Activated naive CD8-positive, alpha-beta T cell treated with anti-CD3 and anti-CD28 coated beads, Interleukin-2, amount 50 U/mL, for 16 hours (primary cell): Measurements from ENCODE around the gene DNAJC22.
"Not testable (repeated sequence)": the region's sequence is repeated elsewhere in the genome, so short reads cannot be mapped to it uniquely, and the experiment has no call there.

Source experiments
- DNase-seq: peaks from one replicate; pipeline ENCODE4 v3.0.0-alpha.2; 2020; ENCODE audit warnings: low read depth, low spot score

The DNAJC22 gene

GRCh38 chr12:49370539-49370938, 23.9 kb downstream of the DNAJC22 start:
- DNase-seq = no peak

DNA sequence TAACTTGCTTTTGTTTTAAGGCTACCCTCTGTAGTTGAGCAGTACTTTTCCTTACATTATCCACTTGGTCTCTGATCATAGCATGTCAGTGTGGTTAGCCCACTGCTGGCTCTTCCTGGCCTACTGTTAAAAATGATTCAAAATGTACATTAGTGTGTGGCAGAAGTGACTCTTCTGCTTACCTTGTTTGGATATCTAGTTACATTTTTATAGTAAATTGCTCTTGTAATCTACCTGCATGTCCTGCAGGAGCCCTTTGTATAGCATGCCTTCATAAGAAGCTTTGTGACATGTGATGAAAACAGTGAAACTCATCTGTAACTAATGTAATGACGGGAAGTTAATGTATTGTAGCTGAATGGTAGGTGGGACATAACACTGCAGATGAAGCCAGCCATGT, 28.7 kb downstream of the DNAJC22 start:
- DNase-seq = no peak

GRCh38 chr12:49377386-49377785, 30.7 kb downstream of the DNAJC22 start:
- no peak for DNase-seq

- not testable (repeated sequence) for DNase-seq
These were observed 33.5 kb downstream of the DNAJC22 start for GRCh38 chr12:49380184-49380583.

DNA sequence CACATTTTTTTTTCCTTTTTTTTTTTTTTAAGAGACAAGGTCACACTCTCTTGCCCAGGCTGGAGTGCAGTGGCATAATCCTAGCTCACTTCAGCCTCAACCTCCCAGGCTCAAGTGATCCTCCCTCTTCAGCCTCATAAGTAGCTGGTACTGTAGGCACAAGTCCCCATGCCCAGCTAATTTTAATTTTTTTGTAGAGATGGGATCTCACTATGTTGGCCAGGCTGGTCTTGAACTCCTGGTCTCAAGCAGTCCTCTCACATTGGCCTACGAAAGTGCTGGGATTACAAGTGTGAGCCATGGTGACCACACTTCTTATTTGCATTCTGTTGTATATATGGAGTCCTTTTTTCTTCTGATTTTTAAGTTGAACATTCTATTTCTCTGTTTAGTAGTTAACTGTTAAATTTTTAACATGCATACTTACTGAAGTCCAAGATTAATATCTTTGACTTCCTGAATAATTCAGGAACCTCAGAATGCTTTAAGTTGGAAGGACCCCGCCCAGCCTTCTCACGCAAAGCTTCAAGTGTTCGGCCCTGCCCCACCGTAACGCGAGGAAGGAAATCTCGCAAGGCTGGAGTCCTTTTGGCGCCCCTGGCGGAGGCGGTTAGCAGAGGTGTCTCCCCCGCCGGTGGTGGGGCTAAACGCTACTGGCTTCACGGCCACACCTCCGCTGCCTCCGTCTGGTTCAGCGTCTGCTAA, 42.1 kb downstream of the DNAJC22 start:
- peak; percentile 27 for DNase-seq

- DNase-seq = no peak
These were observed 42.7 kb downstream of the DNAJC22 start for GRCh38 chr12:49389387-49389703.

DNA sequence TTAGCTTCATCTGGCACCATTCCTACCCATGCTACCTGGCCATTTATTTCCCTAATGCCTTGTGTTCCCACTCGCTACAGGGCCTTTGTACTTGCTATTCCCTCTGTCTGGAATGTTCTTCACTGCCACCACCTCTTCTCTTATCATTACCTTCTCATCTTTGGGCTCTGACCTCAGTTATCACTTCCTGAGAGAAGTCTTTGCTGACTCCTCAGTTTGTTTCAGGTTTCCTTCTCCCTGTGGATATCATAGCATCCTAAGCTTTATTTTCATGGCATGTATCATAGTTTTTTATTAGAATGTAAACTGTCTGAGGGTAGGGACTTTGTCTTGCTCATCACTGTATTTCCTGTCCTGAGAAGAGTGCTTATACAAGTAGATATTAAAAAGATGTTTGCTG, 50.3 kb downstream of the DNAJC22 start:
- no peak for DNase-seq

GRCh38 chr12:49400304-49400703, 53.6 kb downstream of the DNAJC22 start:
- DNase-seq = no peak
